HG03469 (cell line): ENCODE measurements around the gene INO80.
A peak's percentile ranks its signal among the peaks of the same experiment; 100 is the strongest.
"Not testable (repeated sequence)": the region's sequence is repeated elsewhere in the genome, so short reads cannot be mapped to it uniquely, and the experiment has no call there.

Experiments used
- ATAC-seq: cut with Tn5 transposase; IDR thresholded peaks from one replicate; pipeline ENCODE4 v1.9.1; 2021; ENCODE audit warnings: mild to moderate bottlenecking, moderate library complexity, moderate number of reproducible peaks; ENCODE audit not compliant: unreplicated experiment

The INO80 gene

DNA sequence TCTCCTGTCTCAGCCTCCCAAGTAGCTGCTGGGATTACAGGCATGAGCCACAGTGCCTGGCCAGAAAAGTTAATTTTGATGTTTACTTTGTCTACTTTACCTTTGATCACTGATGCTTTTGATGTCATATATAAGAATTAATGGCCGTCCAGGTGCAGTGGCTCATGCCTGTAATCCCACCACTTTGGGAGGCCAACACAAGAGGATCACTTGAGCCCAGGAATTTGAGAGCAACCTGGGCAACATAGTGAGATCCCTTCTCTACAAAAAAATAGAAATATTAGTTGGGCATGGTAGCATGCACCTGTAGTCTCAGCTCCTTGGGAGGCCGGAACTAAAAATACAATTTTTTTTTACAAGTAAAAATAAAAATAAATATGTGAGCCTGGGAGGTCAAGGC is 6.8 kb upstream of the INO80 start:
- ATAC-seq: no peak

DNA sequence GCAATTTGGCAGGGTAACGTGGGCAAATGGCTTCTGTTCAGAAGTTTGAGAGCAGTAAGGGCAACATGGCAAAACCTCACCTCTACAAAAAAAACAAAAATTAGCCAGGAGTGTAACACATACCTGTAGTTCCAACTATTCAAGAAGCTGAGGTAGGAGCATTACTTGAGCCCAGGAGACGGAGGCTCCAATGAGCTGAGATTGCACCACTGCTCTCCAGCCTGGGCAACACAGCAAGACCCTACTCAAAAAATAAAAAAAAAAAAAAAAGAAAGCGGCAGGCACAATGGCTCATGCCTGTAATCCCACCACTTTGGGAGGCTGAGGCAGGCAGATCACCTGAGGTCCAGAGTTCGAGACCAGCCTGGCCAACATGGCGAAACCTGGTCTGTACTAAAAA is 5.9 kb upstream of the INO80 start:
- no peak for ATAC-seq

DNA sequence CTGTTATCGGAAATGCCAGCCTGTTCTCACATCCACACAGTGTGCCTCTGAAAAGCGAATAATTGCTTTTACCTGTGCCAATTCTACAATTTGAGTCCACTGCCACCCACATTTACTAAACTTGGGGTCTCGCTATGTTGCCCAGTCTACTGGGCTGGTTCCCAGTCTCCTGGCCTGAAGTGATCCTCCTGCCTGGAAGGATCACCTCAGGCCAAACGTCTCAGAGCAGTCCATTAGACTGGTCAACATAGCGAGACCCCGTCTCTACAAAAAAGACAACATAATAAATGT is 827 bp upstream of the INO80 start:
- no peak for ATAC-seq

DNA sequence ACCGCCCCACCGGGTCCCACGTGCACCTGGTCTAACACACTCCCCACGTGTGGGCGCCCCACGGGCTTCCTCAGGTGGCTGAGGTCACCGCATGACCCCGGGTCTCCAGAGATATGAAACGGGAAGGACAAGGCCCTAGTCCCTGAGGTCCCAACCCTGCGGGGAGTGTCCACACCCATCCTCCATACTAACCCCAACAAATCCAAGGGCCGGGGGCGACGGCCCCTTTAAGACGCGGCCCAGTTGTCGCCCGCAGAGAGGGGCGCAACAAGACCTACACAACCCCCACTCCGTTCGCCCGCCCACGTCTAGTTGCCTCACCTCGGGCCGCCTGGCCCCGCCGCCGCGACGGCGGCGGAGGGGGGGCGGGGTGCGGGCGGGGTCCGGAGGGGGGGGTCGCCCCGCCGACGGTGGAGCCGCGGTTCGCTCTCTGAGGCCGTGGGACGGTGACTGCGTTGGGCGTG is 396 bp downstream of the INO80 start:
- ATAC-seq: peak; percentile 30

DNA sequence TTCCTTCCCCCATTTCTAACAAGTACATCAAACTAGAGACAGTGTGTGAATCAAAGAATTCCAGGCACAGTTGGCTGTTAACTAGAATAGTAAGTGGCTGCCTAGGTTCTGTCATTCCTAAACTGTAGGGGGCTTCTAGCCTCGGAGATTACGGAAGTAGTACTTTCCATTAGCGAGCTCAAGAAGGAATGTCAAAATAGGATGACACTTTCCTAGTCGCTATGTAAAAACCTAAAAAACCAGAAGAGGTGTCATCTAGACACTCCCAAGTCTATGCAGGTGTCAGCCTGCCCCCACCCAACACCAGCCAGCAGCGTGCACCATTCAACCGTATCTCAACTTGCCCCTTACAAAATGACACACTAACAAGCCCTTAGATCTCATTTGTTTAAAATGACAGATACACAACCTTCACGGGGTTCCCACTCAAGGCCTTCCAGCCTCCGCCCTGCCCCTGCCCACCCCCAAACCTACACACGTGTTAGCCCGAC is 874 bp downstream of the INO80 start:
- peak; percentile 24 for ATAC-seq

DNA sequence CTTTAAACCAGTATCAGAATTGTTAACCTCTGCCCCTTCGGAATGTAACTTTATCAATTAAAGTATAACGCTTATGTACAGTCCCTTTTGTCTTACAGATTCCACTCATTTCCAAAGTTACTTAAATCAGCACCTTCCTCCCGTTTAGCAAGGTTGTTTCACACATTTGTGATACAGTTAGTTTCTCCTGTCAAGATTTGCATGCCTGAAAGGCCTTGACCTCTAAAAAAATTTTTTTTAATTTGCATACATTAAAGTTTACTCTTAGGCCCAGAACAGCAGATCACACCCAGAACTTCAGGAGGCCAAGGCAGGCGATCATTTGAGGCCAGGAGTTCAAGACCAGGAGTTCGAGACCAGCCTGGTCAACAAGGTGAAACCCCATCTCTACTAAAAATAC is 9.1 kb downstream of the INO80 start:
- ATAC-seq: no peak

DNA sequence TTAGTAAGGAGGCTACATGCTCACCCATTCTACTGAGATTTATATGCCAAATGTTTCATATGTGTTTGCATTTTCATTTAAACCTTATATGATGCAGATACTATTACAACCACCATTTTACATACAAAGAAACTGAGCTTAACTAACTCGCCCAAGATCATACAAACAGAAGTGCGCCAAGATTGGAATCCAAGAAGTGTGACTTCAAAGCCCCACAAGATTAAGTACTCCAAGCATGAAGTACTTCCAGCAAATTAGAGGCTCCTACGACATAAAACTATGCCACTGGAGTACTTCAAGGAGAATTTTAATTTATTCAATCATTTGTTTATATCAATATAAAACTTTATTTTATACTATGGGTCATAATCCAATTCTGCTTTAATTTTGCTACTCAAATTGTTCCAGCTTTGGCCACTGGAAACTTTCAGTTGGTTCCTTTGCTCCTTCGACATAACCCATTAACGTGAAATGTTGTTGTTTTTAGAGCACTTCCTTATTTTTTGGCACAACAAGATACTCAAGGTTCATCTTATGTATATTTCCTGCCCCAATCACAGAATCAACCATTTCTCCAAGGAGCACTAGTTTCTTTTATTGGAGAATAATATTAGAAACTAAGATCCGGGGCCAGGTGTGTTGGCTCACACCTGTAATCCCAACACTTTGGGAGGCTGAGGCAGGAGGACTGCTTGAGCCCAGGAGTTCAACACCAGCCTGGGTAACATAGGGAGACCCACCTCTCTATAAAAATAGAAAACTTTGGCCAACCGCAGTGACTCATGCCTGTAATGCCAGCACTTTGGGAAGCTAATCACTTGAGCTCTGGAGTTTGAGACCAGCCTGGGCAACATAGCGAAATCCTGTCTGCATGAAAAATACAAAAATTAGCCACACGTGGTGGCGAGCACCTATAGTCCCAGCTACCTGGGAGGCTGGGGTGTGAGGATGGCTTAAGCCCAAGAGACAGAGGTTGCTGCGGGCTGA is 10.4 kb downstream of the INO80 start:
- no peak for ATAC-seq

DNA sequence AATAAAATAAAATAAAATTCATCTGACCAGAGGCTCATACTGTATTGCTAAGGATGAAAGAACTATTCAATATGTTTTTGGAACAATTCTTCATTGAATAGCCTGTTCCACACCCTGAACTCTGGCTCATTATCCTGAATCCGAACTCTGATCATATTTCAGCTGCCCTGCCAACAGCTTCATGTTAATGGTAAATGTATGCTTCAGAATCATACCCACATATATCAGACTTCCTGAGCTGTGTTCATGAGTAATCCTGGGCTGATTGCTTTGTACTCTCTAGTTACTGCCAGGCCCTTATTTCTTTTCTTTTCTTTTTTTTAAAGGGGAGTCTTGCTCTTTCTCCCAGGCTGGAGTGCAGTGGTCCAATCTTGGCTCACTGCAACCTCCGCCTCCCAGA is 11.8 kb downstream of the INO80 start:
- no peak for ATAC-seq

DNA sequence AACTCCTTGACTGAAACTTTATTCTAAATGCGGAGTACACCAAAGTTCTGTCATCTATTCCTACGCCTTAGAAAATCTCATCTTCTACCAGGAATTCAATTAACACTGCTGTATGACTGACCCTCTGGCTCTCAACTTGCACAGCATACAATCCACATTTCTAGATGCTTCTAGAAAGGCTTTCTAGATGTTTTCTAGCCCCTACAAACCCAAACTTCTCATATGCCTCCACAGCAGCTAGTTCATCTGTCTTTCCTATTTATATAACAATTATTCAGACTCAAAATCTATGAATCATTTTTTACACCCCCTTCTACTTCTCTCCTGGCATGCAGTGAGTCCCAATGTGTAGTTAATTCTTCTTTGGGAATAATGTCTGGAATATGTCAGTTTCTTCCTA is 13.2 kb downstream of the INO80 start:
- ATAC-seq: no peak

DNA sequence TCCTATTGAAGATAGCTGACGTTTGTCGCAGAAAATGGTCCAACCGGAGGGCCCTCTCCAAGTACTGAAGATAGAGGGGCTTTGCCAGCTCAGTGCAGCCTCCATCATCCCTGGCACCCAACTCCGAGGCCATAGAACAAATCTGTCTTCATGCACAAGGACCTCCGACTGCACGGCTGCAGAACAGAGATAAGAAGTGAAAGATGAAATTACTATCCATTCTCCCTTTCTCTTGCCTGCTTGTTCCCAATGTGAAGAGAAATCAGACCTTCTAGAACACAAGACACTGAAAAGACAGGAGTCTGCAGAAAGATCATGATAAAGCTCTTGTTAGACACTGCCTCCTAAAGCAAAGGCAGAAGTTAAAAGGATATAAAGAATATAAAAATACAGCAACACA is 19.9 kb downstream of the INO80 start:
- no peak for ATAC-seq

DNA sequence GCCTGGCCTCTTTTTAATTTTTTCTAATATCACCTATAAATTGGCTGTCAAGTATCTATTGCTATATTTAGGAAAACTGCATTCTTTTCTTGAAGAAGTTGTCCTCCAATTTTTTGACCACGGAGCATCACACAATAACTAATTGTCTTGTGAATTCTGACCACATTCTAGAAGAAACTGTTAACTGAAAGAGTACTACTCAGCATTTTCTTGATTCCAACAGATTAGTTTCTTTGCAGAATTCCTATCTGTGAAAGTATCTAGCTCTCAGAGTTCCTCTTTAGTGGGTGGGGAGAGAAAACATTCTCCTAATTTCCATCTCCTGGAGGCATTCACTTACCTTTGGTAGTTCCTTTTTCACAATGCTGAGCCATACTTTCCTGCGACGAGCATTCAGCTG is 31.1 kb downstream of the INO80 start:
- ATAC-seq: no peak

DNA sequence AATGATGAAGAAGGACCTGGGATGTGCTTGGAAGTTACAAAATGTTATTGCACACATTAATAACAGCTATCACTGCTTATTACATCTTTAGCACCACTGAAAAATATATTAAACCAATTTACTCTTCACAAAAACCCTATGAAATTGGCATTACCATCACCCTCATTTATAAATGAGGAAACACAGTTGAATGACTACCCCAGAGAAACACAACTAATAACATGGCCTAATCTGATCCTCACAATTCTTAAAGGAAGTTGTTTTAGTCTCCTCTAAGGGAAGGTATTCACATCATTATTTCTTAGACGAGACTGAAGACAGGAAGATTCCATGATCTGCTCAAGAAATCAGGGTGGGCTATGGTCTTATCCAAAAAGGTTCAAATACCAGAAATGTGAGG is 35.9 kb downstream of the INO80 start:
- no peak for ATAC-seq

DNA sequence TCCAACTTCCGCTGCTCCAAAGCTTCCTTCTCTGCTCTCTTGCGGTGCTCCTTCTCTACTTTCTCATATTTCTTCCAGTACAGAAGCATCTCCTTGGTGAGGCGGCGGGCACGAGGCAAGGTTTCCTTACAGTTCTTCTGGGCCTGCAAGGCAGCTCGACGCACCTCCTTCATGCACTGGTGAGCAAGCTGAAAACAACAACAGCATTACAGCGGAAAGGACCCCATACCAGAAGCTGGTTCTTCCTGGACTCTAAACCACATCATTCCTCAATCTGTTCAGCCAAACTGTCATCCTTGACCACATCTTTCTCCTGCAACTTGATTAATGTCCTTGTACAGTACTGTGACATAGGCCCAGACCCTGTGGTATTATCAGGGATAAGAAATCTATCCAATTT is 36.4 kb downstream of the INO80 start:
- no peak for ATAC-seq

DNA sequence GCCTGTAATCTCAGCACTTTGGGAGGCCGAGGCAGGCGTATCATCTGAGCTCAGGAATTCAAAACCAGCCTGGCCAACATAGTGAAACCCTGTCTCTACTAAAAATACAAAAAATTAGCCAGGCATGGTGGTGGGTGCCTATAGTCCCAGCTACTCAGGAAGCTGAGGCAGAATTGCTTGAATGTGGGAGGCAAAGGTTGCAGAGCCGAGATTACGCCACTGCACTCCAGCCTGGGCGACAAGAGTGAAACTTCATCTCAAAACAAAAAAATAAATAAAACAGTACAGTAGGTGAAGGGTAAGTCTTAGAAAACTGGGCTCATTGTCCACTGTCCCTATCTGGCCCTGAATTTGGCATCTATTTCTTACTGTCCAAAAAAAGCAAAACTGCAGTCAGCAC is 37.2 kb downstream of the INO80 start:
- not testable (repeated sequence) for ATAC-seq

DNA sequence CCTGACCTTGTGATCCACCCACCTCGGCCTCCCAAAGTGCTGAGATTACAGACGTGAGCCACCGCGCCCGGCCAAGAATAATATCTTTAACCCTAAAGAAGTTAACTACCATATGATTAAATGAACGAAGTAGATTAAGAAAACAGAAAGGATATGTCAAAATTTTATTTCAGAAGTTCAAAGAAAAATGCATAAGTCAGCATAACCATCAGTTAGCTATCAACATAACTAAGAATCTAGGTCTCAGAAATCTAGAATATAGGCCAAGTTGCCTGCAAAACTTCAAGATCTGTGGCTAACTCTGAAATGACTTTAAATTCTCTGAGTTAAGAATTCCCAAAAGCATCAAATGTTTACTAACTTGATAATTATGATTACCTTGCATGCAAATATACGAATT is 38.0 kb downstream of the INO80 start:
- ATAC-seq: no peak

DNA sequence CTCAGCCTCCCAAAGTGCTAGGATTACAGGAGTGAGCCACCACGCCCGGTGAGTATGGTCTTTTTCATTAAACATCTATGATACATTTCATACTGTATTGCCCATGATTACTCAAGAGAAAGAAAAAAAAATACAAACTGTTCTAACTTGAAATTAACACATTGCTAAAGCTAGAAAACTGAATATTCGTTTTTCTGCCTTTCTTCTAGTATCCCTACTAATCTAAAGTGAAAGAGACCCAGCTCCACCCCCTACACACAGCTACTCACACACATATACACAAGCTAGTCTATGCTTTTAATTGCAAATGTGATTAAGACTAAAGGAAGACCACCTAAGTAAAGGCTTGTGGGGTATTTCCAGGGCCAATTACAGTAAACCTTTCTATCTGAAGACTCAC is 43.1 kb downstream of the INO80 start:
- ATAC-seq: no peak

DNA sequence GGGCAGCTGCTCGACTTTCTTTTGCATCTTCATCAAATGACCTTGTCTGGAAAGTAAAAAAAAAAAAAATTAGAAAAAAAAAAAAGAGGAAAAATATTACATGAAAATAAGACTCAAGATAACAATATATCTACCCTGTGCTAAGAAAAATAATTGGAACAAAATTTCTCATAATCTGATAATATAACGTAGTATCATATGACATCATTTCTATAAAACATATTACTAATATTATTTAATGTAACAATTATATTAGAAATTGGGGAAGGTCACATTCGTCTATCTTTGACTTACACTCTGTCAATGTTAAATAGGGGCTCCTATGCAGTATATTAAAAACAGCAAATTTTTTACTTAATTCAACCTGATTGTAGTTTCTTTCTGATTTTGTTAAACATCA is 44.1 kb downstream of the INO80 start:
- no peak for ATAC-seq

DNA sequence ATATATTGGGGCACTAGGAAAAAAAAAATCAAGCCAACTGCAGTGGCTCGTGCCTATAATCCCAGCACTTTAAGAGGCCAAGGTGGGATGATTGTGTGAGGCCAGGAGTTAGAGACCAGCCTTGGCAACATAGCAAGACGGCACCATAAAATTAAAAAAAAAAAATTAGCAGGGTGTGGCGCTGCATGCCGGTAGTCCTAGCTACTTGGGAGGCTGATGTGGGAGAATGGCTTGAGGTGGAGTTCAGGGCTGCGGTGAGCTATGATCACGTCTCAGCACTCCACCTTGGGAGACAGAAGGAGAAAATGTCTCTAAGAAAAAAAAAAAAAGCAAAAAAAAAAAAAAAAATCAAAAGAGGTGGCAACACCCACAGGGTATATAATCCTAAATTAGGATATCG is 49.6 kb downstream of the INO80 start:
- no peak for ATAC-seq

DNA sequence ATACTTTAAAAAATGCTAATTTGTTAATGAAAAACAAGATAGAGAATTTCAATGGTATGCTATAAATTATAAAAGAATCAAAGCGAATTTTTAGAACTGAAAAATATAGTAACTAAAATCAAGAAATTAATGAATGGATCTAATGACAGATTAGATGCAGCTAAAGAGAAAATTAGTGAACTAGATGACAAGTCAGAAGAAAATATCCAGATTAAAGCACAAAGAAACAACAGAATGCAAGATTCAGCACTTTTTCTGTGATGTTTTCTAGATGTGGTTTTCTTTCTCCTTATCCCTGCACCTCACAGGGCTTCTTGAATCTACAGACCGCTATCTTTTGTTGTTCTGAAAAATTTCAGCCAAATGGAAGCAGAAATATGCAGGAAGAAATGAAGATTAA is 54.4 kb downstream of the INO80 start:
- ATAC-seq: no peak

DNA sequence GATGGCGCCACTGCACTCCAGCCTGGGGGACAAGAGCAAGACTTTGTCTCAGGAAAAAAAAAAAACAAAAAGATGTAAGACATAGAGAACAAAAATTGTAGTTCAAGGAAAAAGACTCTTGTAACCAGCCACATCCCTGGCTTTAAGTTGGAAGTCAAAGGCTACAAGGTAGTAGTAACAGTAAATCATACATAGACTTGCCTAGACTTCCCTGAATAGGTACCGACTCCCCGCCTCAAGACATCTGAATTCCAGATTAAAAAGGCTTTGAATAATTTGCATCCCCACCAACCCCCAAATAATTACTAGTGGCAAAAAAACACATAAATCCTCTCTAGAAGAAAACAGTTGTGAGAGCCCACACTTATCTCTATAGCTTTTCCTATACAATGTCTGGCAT is 55.6 kb downstream of the INO80 start:
- no peak for ATAC-seq

DNA sequence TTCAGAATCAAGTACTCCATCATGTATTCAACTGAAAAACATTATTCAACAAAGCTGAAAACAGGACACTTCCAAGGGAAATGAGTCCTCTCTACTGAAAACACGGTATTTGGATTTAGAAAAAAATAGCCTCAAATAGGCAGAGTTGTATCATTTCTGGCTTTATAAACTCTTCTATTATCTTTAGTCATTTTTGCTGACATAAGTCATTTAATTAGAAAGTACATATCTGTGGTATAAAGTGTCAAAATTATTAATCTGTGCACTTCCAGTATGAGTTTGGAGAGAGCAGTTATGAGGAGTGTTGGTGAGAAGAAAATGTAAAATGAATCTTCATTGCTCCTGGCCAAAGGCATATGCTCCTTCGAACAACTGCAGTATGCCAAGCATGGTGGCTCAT is 59.3 kb downstream of the INO80 start:
- no peak for ATAC-seq

DNA sequence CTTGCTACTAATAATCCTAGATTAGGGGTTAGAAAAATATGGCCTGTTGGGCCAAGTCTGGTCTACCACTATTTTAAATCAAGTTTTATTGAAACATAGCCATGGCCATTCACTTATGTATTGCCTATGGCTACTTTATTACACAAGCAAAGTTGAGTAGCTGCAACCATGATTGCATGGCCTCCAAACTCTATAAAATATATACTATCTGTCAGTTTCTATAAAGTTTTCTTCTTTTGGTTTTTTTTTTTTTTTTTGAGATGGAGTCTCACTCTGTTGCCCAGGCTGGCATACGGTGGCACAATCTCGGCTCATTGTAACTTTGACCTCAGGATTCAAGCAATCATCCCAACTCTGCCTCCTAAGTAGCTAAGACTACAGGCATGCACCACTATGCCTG is 60.4 kb downstream of the INO80 start:
- no peak for ATAC-seq

DNA sequence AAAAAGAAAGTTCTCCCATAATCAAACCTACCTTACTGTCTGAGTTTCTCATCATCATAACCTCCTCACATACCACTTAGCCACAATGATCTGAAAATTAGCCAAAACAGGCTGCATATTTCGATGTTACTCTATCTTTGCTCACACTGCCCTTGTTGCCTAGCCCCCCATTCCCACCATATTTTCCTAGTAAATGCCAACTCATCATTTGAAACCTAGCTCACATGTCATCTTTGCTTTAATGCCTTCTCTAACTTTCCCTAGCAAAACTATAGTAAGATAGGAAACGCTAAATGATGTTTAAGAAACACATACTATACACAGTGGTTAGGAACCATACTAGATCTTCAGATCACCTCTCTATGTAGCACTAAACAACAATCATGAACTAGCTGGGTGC is 64.9 kb downstream of the INO80 start:
- no peak for ATAC-seq
